Measurements from ENCODE around the gene ARL15.

- TF ChIP-seq EZH2 (IDR thresholded peaks at IDR 0.05; ENCODE audit: insufficient read depth, poor library complexity, severe bottlenecking) (no peak), EZH2phosphoT487 (IDR thresholded peaks at IDR 0.05; ENCODE audit: insufficient read depth, low read depth) (no peak)
Observed at GRCh38 chr5:53907827-53908226, 402.5 kb downstream of the ARL15 start.
